A549 (cell line): ENCODE data around the gene YOD1. TPM values are rescaled to one million over a fixed set of nuclear protein-coding genes. Genes with fewer than 3 reads are reported as not detected.

Source experiments
- ATAC-seq, 2 experiments: fragments of 200-7000 bp in 1 of 2; fragments of >200 bp in 1 of 2; cut with Nextera tagmentation in 1 of 2; cut with Tn5 transposase in 1 of 2; 3 replicates each; pipeline versions ENCODE4 v1.8.0 to v1.9.1; 2018 to 2020; ENCODE audit warnings: mild to moderate bottlenecking in 1 of 2, moderate library complexity in 1 of 2
- CTCF ChIA-PET: fragments of 300-600 bp; sonication (Branson Sonifier 250); formaldehyde crosslinking; extraction: SDS; loops from one replicate; lab custom pipeline; 2021; ENCODE audit warnings: antibody characterized with exemption, inconsistent platforms; lab: Yijun Ruan, JAX
- POLR2A ChIA-PET: fragments of 350-600 bp; formaldehyde crosslinking; extraction: SDS; loops from one replicate; lab custom pipeline; 2021; ENCODE audit warnings: antibody characterized with exemption, inconsistent platforms; lab: Yijun Ruan, JAX
- DNase-seq, 2 experiments: peaks; one replicate each; pipeline versions ENCODE4 v3.0.0 to v3.0.0-alpha.2; 2011 to 2016; ENCODE audit warnings: low read depth in 1 of 2, low spot score in 1 of 2
- FAIRE-seq: peaks from 2 replicates; lab custom pipeline; 2011; peaks lifted over from hg19 to GRCh38; lab: Jason Lieb, UNC
- H3K27ac ChIP-seq, 2 experiments: fragments of >200 bp; sonication (Bioruptor Twin); formaldehyde crosslinking; 3 replicates each; pipeline ENCODE4 v1.5.1; 2016 to 2017
- H3K4me1 ChIP-seq: fragments of >200 bp; sonication (Bioruptor Twin); formaldehyde crosslinking; 3 replicates; pipeline ENCODE4 v1.6.1; 2016
- H3K4me2 ChIP-seq: fragments of >200 bp; sonication (Bioruptor Twin); formaldehyde crosslinking; 3 replicates; pipeline ENCODE4 v1.6.1; 2016
- H3K4me3 ChIP-seq: fragments of >200 bp; sonication (Bioruptor Twin); formaldehyde crosslinking; 3 replicates; pipeline ENCODE4 v1.5.1; 2016
- H3K9me3 ChIP-seq: fragments of >200 bp; sonication (Bioruptor Twin); formaldehyde crosslinking; 3 replicates; pipeline ENCODE4 v1.6.1; 2016
- BHLHE40 ChIP-seq: IDR thresholded peaks from 2 replicates; pipeline ENCODE4 v1.6.1; 2012; ENCODE audit warnings: low read depth, low read length, inconsistent platforms
- CEBPB ChIP-seq, 2 experiments: fragments of >200 bp in 1 of 2; sonication (Bioruptor Twin) in 1 of 2; formaldehyde crosslinking in 1 of 2; IDR thresholded peaks; 2 replicates each; pipeline ENCODE4 v1.6.1; 2012 to 2016
- CHD2 ChIP-seq: fragments of 150-350 bp; IDR thresholded peaks from 2 replicates; pipeline ENCODE4 v1.6.1; 2014; ENCODE audit warnings: low read length; ENCODE audit not compliant: partially characterized antibody
- CTCF ChIP-seq: fragments of >200 bp; sonication (Bioruptor Twin); formaldehyde crosslinking; IDR thresholded peaks from 3 replicates; pipeline ENCODE4 v1.5.1; 2016
- E2F6 ChIP-seq: IDR thresholded peaks from 2 replicates; pipeline ENCODE4 v1.6.1; 2012; ENCODE audit warnings: low read depth, borderline replicate concordance
- EHF ChIP-seq: fragments of 250-450 bp; sonication (Bioruptor Pico); IDR thresholded peaks from 2 replicates; pipeline ENCODE4 v1.5.0; 2020; ENCODE audit warnings: mild to moderate bottlenecking
- EHMT2 ChIP-seq: fragments of 200-600 bp; sonication (generic); IDR thresholded peaks from 2 replicates; pipeline ENCODE4 v1.6.1; 2016; ENCODE audit warnings: antibody characterized with exemption, low read depth, mild to moderate bottlenecking, moderate library complexity
- GATA3 ChIP-seq: IDR thresholded peaks from 2 replicates; pipeline ENCODE4 v1.6.1; 2012; ENCODE audit warnings: borderline replicate concordance
- HOXB13 ChIP-seq: fragments of 250-450 bp; sonication (Bioruptor Pico); IDR thresholded peaks from 2 replicates; pipeline ENCODE4 v1.5.0; 2020; ENCODE audit warnings: low read depth, mild to moderate bottlenecking, moderate library complexity
- JUN ChIP-seq, 2 experiments: fragments of >200 bp; sonication (Bioruptor Twin); formaldehyde crosslinking; IDR thresholded peaks; 2 replicates in 1 of 2; 3 replicates in 1 of 2; pipeline ENCODE4 v1.6.1; 2016 to 2017
- MAFK ChIP-seq: fragments of 450-650 bp; IDR thresholded peaks from 2 replicates; pipeline ENCODE4 v1.6.1; 2014; ENCODE audit not compliant: partially characterized antibody
- MAX ChIP-seq: IDR thresholded peaks from 2 replicates; pipeline ENCODE4 v1.6.1; 2012
- NPAS2 ChIP-seq: fragments of 250-450 bp; sonication (Bioruptor Pico); IDR thresholded peaks from 2 replicates; pipeline ENCODE4 v1.8.0; 2022; ENCODE audit warnings: mild to moderate bottlenecking, moderate library complexity, borderline replicate concordance
- NR3C1 ChIP-seq: fragments of >200 bp; sonication (Bioruptor Twin); formaldehyde crosslinking; IDR thresholded peaks from 3 replicates; pipeline ENCODE4 v1.6.1; 2017
- PBX3 ChIP-seq: IDR thresholded peaks from 2 replicates; pipeline ENCODE4 v1.6.1; 2012
- POLR2A ChIP-seq: IDR thresholded peaks from 2 replicates; pipeline ENCODE4 v1.6.1; 2012; ENCODE audit warnings: mild to moderate bottlenecking, low read length
- RCOR1 ChIP-seq: fragments of 150-350 bp; IDR thresholded peaks from 2 replicates; pipeline ENCODE4 v1.6.1; 2014; ENCODE audit warnings: antibody characterized with exemption, low read length, low read depth
- REST ChIP-seq: fragments of 200-600 bp; sonication (generic); IDR thresholded peaks from 2 replicates; pipeline ENCODE4 v1.6.1; 2016; ENCODE audit warnings: antibody characterized with exemption, mild to moderate bottlenecking, moderate library complexity
- SREBF2 ChIP-seq: fragments of 450-650 bp; IDR thresholded peaks from 2 replicates; pipeline ENCODE4 v1.6.1; 2014; ENCODE audit warnings: mild to moderate bottlenecking, moderate library complexity
- ZC3H11A ChIP-seq: fragments of 450-650 bp; IDR thresholded peaks from 2 replicates; pipeline ENCODE4 v1.6.1; 2014; ENCODE audit warnings: antibody characterized with exemption, mild to moderate bottlenecking
- WGBS: methylation state at CpG from one replicate; pipeline ENCODE4 v1.1.6; 2017; ENCODE audit errors: missing lambda C conversion rate; 5-methylcytosine and 5-hydroxymethylcytosine counted together
- polyA plus RNA-seq, 4 experiments: library from polyadenylated mRNA; depleted of rRNA in 3 of 4; stranded (reverse); fragments of >200 nt; fragmentation: RNase III in 1 of 4; extraction: RNeasy Plus Mini Kit Qiagen cat#74134 plus additional on column Dnase treatment in 1 of 4; gene quantifications; 2 replicates in 3 of 4; 3 replicates in 1 of 4; pipeline ENCODE4 v1.2.3, GENCODE V29; 2011 to 2017

Gene YOD1
- polyA plus RNA-seq, 2 of the 4 experiments (the other 2 are of a cell fraction) = 7.0 to 10.3 TPM

GRCh38 chr1:207032528-207033017 lies 18.4 kb downstream of the YOD1 start, which contains the start of gene C1orf116:
Gene C1orf116, minus strand, starts transcription at chr1:207032756. Its CDS starts 5,158 bp downstream, at chr1:207027598.
- Histone ChIP-seq H3K9me3 (no peaks in the 10 kb centered on the region), H3K4me3 (peak within 1 kb of the TSS; percentile 33), H3K4me2 (peak within 1 kb of the TSS; percentile 77), H3K27ac (peak within 1 kb of the TSS; percentile 86 to 89), H3K4me1 (peaks cover 76% of the 10 kb centered on the region)
- ChIA-PET CTCF (interaction anchor here (0.8 to 5.8 kb wide), 13 partner anchors 8 to 467 kb away, joined by 3 to 40 read pairs (median 5); partner anchors contain the start of gene YOD1), POLR2A (interaction anchor here (0.8 to 1.0 kb wide), 3 partner anchors 9 to 20 kb away, joined by 3 read pairs; partner anchors contain the start of gene PFKFB2)
- 3% methylated on average over 1 of the region's 1 CpG for WGBS
- DNase-seq (peak; percentile 67 to 76), FAIRE-seq (peak; percentile 46), ATAC-seq (peak; percentile 54 to 70; a peak in 4 of 6 replicates)
- TF ChIP-seq JUN (IDR thresholded peaks at IDR 0.05) = no peak

DNA sequence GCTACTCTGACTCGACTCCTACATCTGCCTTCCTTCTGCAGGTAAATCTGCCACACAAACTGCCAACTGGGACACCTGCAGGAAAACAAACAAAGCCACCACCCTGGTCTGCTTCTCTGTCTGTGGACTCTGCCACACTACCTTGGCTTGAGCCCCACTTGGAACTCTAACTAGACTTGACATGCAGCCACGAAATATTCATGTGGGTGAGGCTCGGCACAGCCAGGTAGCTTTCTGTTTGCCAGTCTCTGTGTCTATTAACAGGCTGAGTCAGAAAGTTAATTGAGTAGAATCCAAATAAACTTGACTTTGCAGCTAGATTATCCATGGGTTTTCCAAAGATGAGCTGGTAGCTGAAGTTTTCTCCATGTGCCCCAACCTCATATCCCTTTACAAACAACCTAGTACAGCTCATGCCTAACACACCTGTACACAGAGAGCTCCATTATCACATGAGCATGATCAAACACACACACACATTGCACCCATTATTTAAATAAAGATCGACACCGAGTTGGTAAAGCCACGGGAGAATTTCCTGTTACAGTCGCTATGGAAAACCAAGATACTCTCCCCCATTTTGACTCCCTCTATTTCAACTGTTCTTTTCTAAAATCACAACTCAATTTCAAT lies 19.3 kb downstream of the YOD1 start:
- ChIA-PET POLR2A (interaction anchor here (0.8 kb wide), 1 partner anchor 12 kb away, joined by 3 read pairs; no protein-coding TSS in a partner anchor), CTCF (interaction anchor here (0.8 to 5.8 kb wide), 11 partner anchors 8 to 305 kb away, joined by 3 to 40 read pairs (median 4); partner anchors contain the start of gene YOD1)
- Histone ChIP-seq H3K9me3 (no peaks in the 10 kb centered on the region), H3K4me2 (peak overlapping the region; percentile 77), H3K27ac (peak overlapping the region; percentile 86 to 89), H3K4me1 (peaks cover 84% of the 10 kb centered on the region), H3K4me3 (peak overlapping the region; percentile 33)
- no peak for TF ChIP-seq CTCF
- TF ChIP-seq EHMT2 = no peak
- no peak for TF ChIP-seq POLR2A
- TF ChIP-seq SREBF2 = no peak
- FAIRE-seq (no peak), ATAC-seq (no peak), DNase-seq (no peak)
- 16% methylated on average over 7 of the region's 7 CpGs for WGBS

DNA sequence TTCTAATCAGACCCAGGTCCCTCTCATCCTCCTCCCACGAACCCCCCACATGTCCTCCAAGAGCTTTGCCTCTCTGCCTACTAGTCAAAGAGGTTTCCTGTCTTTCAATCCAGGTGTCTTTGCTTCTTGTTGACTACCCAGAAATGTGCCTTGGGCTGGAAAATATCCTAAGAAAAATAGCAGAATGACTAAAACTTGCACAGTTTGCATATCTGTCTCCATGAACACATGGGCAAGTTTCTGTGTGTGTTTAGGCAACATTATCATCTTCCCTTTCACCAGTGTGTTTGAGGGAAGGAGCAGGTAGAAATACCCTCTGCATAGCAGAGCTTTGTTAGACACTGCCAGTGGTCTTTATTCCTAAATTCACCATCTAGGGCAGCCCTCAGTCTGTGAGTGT lies 20.0 kb downstream of the YOD1 start:
- POLR2A ChIA-PET = no interaction called here
- Histone ChIP-seq H3K9me3 (no peaks in the 10 kb centered on the region), H3K4me2 (peak overlapping the region; percentile 77), H3K4me3 (peak overlapping the region; percentile 33), H3K27ac (peak overlapping the region; percentile 86 to 89), H3K4me1 (peaks cover 91% of the 10 kb centered on the region)
- DNase-seq = no peak
- CTCF ChIA-PET = interaction anchor here (1.2 to 5.8 kb wide), 5 partner anchors 10 to 47 kb away, joined by 4 to 40 read pairs (median 11); partner anchors contain the start of gene YOD1
- no peak for FAIRE-seq
- no peak for ATAC-seq
- TF ChIP-seq CHD2 (no peak), NPAS2 (CRISPR knock-in tag) (no peak), MAFK (peak; percentile 70), ZC3H11A (no peak), E2F6 (0 out of 2 replicates have a peak, but pooled peaks have one; percentile 15), EHF (CRISPR knock-in tag) (no peak), BHLHE40 (no peak)
- 8% methylated on average over 1 of the region's 1 CpG for WGBS

GRCh38 chr1:207030522-207031009 lies 20.4 kb downstream of the YOD1 start:
- POLR2A ChIA-PET = no interaction called here
- Histone ChIP-seq H3K9me3 (no peaks in the 10 kb centered on the region), H3K4me3 (0 out of 3 replicates have a peak overlapping the region, but pooled peaks have one; percentile 33), H3K27ac (peak overlapping the region; percentile 86 to 89), H3K4me2 (peak overlapping the region; percentile 77), H3K4me1 (peaks cover 96% of the 10 kb centered on the region)
- peak in 1 of 2 experiments; percentile 5; a peak in 1 of 6 replicates for ATAC-seq
- CTCF ChIA-PET = interaction anchor here (0.8 to 5.8 kb wide), 6 partner anchors 10 to 48 kb away, joined by 3 to 40 read pairs (median 8); partner anchors contain the start of gene YOD1
- DNase-seq = no peak
- no peak for FAIRE-seq
- WGBS = 15% methylated on average over 5 of the region's 5 CpGs
- no peak for TF ChIP-seq PBX3
- TF ChIP-seq MAX = peak; percentile 22; the same call in 1 of the 2 replicates
- TF ChIP-seq CEBPB (IDR thresholded peaks at IDR 0.05) = peak in 1 of 2 experiments; percentile 61; a peak in 1 of 4 replicates
- no peak for TF ChIP-seq REST
- no peak for TF ChIP-seq NR3C1
- TF ChIP-seq HOXB13 (CRISPR knock-in tag) = no peak
- TF ChIP-seq RCOR1 = no peak
- peak; percentile 21; the same call in 1 of the 2 replicates for TF ChIP-seq GATA3
- 0 out of 5 replicates have a peak, but pooled peaks of 1 of the 2 experiments have one; percentile 22 for TF ChIP-seq JUN (IDR thresholded peaks at IDR 0.05)
